Rectal smooth muscle tissue (tissue), 1 donor: ENCODE measurements around the gene COL26A1.

Experiments used
- H3K27ac ChIP-seq: one replicate; pipeline ENCODE4 v1.7.0; 2013; ENCODE audit warnings: low read depth, low read length, inconsistent platforms
- H3K27me3 ChIP-seq: one replicate; pipeline ENCODE4 v1.7.0; 2013; ENCODE audit warnings: low read length; ENCODE audit not compliant: control insufficient read depth, insufficient read depth
- H3K36me3 ChIP-seq: one replicate; pipeline ENCODE4 v1.7.0; 2013; ENCODE audit warnings: low read length; ENCODE audit not compliant: control insufficient read depth, insufficient read depth
- H3K4me1 ChIP-seq: one replicate; pipeline ENCODE4 v1.7.0; 2013; ENCODE audit warnings: low read length; ENCODE audit not compliant: control insufficient read depth, insufficient read depth
- H3K4me3 ChIP-seq: one replicate; pipeline ENCODE4 v1.7.0; 2013; ENCODE audit warnings: low read length
- H3K9ac ChIP-seq: one replicate; pipeline ENCODE4 v1.7.0; 2013; ENCODE audit warnings: low read length

The COL26A1 gene

DNA sequence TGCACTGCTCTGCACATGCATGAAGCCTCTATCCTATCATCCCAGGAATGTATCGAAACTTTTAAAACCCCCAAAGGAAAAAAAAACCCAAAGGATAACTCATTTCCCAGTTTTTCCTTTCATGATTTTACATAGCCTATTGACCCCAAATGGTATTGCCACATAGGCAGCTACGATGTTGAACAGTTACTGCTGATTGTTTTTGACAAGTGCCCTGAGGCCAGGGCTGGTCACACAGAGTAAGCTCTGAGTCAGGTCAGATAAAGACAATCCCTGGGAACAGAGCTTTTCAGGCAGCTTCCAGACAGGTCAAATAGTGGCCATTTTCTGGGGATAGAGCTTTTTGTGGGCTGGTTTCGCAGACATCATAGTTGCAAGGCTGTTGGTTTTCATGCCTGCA is 214.3 kb downstream of the COL26A1 start:
- H3K27ac ChIP-seq, result no peak overlapping the region
- H3K36me3 ChIP-seq, result no peaks in the 10 kb centered on the region
- H3K4me3 ChIP-seq, result no peak overlapping the region
- H3K9ac ChIP-seq, result no peak overlapping the region
- H3K27me3 ChIP-seq, result no peaks in the 10 kb centered on the region
- no peaks in the 10 kb centered on the region for H3K4me1 ChIP-seq

DNA sequence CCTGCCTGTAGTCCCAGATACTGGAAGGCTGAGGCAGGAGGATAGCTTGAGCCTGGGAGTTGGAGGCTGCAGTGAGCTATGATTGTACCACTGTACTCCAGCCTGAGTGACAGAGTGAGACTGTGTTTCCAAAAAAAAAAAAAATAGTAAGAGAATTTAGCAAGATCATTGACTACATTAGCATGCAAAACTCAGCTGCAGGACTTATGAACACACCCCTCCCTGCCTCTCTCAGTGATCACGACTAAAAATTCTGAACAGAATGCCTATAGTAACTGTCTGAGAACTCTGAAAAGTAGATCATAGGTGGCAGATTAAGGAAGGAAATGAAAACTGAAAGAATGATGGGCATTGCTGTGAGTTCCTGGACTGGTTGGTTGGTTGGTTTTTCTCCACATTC is 215.9 kb downstream of the COL26A1 start:
- no peak overlapping the region for H3K4me3 ChIP-seq
- H3K27me3 ChIP-seq, result no peaks in the 10 kb centered on the region
- H3K36me3 ChIP-seq, result no peaks in the 10 kb centered on the region
- no peak overlapping the region for H3K27ac ChIP-seq
- no peak overlapping the region for H3K9ac ChIP-seq
- no peaks in the 10 kb centered on the region for H3K4me1 ChIP-seq

DNA sequence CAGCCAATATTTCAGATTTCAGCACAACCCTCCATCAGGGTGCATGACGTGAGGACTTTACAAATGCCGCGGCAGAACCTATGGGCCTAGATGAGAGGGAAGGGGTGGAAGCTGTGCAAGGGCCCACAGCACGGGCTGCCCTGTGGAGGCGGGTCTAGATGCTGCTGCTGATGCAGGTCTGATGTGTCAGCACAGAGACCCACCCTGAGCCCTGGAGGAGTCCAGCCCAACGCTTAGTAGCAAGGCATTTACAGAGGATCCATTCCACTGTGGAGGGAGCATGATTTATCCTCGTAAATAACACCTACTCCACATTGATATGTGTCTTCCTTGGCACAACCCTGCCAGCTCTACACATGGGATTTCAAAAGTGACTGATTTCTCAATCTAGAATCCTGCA is 217.9 kb downstream of the COL26A1 start:
- no peak overlapping the region for H3K27ac ChIP-seq
- H3K4me3 ChIP-seq, result no peak overlapping the region
- no peaks in the 10 kb centered on the region for H3K27me3 ChIP-seq
- H3K36me3 ChIP-seq, result no peaks in the 10 kb centered on the region
- no peaks in the 10 kb centered on the region for H3K4me1 ChIP-seq
- H3K9ac ChIP-seq, result no peak overlapping the region

DNA sequence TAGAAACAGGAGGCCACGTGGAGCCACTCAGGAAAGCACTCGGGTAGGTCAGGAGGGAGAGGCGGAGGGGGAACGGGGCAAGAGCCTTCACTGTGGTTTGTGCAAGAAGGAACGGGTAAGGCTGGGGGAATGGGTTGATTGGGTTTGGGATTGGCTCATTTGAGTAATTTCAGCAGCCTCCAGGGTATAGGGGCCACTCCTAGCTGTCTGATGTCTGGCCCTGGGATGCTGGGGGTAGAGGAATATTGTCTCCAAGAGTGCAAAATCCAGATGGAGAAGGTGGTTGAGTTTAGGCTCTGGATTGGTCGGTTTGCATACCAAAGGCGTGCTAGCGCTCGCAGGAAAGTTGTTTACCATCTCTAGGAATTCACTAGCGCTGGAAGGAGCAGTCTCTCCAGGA is 219.2 kb downstream of the COL26A1 start:
- H3K4me3 ChIP-seq, result no peak overlapping the region
- no peaks in the 10 kb centered on the region for H3K4me1 ChIP-seq
- no peak overlapping the region for H3K27ac ChIP-seq
- no peak overlapping the region for H3K9ac ChIP-seq
- H3K27me3 ChIP-seq, result no peaks in the 10 kb centered on the region
- H3K36me3 ChIP-seq, result no peaks in the 10 kb centered on the region

DNA sequence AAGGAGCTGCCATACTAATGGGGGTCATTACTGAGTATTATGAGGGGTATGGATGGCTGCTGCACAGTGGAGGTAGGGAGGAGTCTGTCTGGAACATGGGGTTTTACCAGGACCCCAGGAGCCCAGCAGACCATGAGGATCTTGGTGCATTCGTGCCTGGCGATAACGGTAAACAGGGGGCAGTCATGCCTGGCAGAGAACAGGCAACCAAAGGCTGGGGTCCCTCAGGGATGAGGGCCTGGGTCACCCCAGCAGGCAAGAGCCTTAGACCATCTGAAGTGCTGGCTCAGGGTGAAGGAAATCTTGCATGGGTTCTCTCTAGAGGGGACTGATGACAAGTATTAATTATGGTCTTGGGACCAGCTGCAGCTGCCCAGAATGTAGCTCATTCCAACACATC is 220.3 kb downstream of the COL26A1 start:
- H3K9ac ChIP-seq, result no peak overlapping the region
- H3K4me1 ChIP-seq, result no peaks in the 10 kb centered on the region
- no peak overlapping the region for H3K4me3 ChIP-seq
- no peaks in the 10 kb centered on the region for H3K27me3 ChIP-seq
- H3K36me3 ChIP-seq, result no peaks in the 10 kb centered on the region
- H3K27ac ChIP-seq, result no peak overlapping the region

DNA sequence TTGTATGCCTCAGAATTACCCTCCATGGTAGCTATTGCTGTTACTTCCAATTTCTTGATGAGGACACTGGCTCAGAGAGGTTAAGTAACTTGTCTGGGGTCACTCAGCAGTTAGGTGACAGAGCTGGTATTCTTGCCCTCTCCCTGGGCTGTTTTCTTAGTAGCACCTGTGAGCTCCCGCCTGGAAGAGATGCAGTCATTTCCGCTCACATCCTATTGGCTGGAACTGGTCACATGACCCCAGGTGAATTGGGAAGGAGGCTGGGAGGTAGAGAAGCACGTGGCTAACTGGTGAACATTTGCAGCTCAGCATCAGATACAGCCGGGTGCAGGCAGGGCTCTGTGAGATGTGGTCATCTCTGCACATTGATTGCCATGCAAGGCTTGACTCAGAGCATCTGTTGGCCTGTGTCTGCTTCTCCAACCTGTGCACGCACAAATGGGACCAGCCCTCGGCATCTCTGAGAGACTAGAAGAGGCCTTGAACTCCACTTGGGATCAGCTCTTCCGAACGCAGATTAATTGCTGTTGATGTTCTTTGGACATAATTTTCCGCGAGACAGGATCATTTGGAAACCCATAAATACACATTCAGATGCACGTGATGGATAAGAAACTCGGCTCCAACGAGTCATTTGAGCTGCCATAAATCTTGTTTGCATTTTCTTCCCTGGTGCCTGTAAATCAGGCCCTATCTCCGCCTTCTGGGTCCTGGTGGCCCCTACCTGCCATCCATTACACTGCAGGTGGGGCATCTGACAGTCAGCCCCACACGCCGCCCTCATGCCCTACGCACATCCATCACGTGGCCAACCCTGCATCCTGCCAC is 223.6 kb downstream of the COL26A1 start:
- no peaks in the 10 kb centered on the region for H3K36me3 ChIP-seq
- no peak overlapping the region for H3K27ac ChIP-seq
- no peak overlapping the region for H3K4me3 ChIP-seq
- H3K9ac ChIP-seq, result no peak overlapping the region
- H3K27me3 ChIP-seq, result no peaks in the 10 kb centered on the region
- H3K4me1 ChIP-seq, result no peaks in the 10 kb centered on the region

DNA sequence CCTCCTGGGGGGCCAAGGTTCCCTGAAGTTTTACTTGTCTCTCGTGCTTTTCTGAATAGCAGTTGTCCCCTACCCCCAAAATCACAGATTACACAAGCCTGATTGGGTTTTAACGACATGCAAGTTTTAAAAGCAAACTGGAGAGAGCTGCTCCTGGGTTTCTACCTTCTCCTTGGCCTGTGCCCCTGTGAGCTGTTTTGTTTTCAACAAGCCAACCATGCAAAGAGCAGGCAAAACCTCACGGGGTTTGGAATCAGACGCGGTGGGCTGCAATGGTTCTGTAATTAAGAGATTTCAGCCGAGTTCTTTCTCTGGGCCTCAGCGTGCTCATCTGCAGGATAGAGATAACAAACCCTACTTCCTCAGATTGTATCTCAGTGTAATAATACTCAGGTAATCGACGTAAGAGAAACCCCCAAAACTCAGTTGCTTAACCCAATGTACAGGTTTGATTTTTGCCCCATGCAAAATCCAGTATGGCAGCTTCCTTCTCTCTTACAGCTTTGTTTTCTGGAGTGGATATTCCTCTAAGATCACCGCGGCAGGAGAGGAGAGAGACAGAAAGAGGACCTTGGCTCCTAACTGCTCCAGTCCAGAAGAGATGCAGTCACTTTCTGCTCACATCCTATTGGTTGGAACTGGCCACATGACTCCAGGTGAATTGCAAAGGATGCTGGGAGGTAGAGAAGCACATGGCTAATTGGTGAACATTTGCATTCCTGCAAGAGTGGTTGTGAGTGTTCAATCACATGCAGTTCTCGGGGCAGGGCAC is 224.4 kb downstream of the COL26A1 start:
- Histone ChIP-seq H3K9ac (no peak overlapping the region), H3K4me3 (no peak overlapping the region), H3K27ac (no peak overlapping the region), H3K36me3 (no peaks in the 10 kb centered on the region), H3K4me1 (no peaks in the 10 kb centered on the region), H3K27me3 (no peaks in the 10 kb centered on the region)

DNA sequence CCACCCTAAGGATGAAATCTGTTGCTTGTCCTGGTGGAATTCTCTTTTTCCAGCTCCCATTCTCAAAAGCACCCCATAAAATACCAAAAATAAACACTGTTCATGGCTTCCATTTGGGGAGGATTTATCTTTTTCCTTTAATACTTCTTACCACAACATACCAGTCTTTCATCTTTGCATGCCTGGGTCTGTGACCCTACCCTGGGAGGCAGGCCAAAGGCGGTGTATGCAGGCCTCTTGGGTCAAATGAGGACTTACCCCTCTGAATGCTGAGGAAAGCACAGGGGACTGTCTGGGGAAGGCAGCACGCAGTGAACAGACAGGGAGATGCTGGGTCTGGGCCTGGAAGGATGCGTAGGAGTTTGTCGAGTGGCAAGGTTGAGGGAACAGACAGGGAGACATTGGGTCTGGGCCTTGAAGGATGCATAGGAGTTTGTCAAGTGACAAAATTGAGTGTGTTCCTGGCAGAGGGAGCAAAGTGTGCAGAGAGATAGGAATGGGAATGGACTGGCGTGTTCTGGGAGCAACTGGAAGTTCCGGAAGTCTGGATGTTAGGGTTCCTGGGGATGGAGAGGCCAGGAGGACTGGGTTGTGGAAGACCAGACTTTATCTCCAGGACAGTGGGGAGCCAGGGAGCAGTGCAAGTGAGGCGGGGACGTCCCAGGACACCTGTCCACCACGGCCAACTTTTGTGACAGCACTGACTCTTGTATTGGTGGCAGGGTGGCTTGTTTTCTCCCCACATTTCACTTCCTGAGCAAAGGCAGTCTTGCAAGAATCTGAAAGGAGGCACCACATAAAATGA is 225.7 kb downstream of the COL26A1 start:
- H3K9ac ChIP-seq, result no peak overlapping the region
- no peaks in the 10 kb centered on the region for H3K4me1 ChIP-seq
- H3K27ac ChIP-seq, result no peak overlapping the region
- H3K27me3 ChIP-seq, result no peaks in the 10 kb centered on the region
- no peak overlapping the region for H3K4me3 ChIP-seq
- no peaks in the 10 kb centered on the region for H3K36me3 ChIP-seq

DNA sequence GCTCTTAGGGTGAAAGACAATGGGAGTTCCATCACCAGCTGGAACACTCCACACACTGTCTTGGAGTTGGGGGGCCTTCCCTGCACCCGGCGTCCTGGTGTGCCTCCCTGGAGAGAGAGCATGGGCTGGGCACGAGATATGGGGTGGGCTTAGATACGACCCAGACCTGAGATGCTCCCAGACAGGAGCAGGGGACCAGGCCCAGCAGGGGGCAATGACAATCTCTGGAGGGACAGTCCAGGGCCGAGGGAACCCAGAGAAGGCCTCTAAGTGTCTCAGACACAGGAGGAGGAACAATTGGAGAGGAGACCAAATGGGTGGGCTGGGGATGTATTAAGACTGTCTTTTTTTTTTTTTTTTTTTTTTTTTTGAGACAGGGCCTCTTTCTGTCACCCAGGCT is 226.4 kb downstream of the COL26A1 start:
- Histone ChIP-seq H3K9ac (no peak overlapping the region), H3K27ac (no peak overlapping the region), H3K36me3 (no peaks in the 10 kb centered on the region), H3K27me3 (no peaks in the 10 kb centered on the region), H3K4me1 (no peaks in the 10 kb centered on the region), H3K4me3 (no peak overlapping the region)

DNA sequence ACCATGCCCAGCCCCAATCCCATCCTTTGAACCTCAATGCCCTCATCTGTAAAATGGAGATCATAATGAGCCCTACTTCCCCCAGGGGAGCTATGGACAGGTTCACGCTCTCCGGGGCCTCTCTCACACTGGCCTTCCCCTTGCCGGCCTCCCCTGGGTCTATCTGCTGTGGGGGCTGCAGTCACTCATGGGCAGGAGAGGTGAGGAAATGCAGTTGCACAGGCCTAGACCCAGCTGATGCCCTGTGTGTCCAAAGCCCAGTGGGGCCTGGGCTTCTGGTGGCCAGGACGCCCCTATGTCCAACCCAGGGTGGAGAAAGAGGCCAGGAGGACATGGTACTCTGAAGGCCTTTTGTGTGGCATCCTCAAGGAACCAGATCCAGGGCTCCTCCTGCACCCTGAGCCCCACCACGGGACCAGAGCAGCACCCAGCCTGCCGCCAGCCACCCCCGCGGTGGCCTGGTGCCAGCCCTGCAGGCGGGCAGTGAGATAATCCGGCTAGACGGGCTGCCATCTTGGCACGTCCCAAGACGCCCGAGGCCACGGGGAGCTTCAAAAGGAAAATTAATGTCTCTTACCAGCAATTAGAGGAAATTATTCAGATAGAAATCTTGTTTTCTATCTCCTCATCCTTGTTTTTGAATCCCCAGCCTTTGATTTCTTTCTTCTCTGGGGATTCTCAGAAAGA is 227.4 kb downstream of the COL26A1 start:
- H3K4me3 ChIP-seq, result no peak overlapping the region
- H3K36me3 ChIP-seq, result no peaks in the 10 kb centered on the region
- no peak overlapping the region for H3K27ac ChIP-seq
- H3K4me1 ChIP-seq, result no peaks in the 10 kb centered on the region
- H3K9ac ChIP-seq, result no peak overlapping the region
- H3K27me3 ChIP-seq, result no peaks in the 10 kb centered on the region

DNA sequence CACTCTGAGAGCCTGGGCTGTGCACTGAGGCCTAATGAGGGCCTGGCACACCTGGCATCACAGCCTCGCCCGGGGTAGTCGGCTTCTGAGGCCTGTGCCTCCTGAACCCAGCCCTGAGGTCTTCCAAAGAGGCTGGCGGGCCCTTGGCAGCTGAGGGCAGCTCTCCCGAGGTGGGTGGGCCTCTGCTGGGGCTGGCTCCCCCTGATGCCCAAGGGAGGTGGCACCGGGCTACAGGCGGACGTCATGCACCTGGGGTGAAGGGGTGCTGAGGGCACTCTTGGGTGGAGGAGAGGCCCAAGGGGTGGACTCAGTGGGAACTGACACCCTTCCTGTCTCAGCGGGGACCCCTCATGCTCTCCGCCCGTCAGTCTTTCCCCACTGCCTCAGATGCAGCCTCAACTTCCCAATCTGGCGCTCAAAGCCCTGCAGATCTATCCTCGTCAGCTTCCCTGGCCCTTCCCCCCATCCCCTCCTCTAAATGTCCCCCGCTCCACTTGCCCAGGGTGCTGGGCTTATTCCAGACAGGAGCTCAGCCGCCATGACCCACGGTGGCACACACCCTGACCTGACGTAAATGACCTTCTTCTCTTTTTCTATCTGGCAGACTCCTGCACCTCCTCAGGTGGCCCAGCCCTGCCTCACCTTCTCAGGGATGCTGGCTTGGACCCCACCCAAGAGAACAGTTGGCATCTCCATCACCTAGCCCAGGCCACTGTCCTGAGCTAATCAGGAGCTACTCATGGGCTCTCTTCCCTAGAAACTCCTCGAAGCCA is 228.2 kb downstream of the COL26A1 start:
- H3K4me3 ChIP-seq, result no peak overlapping the region
- no peaks in the 10 kb centered on the region for H3K4me1 ChIP-seq
- H3K27ac ChIP-seq, result no peak overlapping the region
- H3K27me3 ChIP-seq, result no peaks in the 10 kb centered on the region
- no peaks in the 10 kb centered on the region for H3K36me3 ChIP-seq
- no peak overlapping the region for H3K9ac ChIP-seq
